ENCODE data around the gene FRAS1. TPM values are rescaled to one million over a fixed set of nuclear protein-coding genes. Genes with fewer than 3 reads are reported as not detected.

FRAS1 gene
- total RNA-seq, 1 donor from 2014 or later = 24.6 TPM

GRCh38 chr4:78361621-78362120 lies 304.5 kb downstream of the FRAS1 start:
- H3K79me2 ChIP-seq (ENCODE audit: insufficient read depth, low read length) = no peaks in the 10 kb centered on the region
- no peak overlapping the region for H2AFZ ChIP-seq (ENCODE audit: low read depth, low read length)
- Mint-ChIP-seq H3K27me3 (ENCODE audit: low read depth, unreplicated experiment) (peaks cover 1% of the 10 kb centered on the region), H3K4me3 (ENCODE audit: unreplicated experiment) (no peak overlapping the region), H3K36me3 (ENCODE audit: low read depth, unreplicated experiment) (peaks cover 6% of the 10 kb centered on the region), H3K4me1 (ENCODE audit: low read depth, unreplicated experiment) (no peaks in the 10 kb centered on the region), H3K9me3 (ENCODE audit: unreplicated experiment) (no peaks in the 10 kb centered on the region), H3K27ac (ENCODE audit: unreplicated experiment) (no peak overlapping the region)
- no peaks in the 10 kb centered on the region for H4K20me1 ChIP-seq (ENCODE audit: insufficient read depth, low read length)
- FAIRE-seq = no peak
- DNase-seq (ENCODE audit: low read depth) = no peak
- no peak overlapping the region for H3K4me2 ChIP-seq (ENCODE audit: low read length)
- no peak overlapping the region for H3K4me3 ChIP-seq (ENCODE audit: insufficient read depth, low read depth, low read length)
- H3K27ac ChIP-seq (ENCODE audit: low read depth, low read length) = no peak overlapping the region
- no peak overlapping the region for H3K9ac ChIP-seq (ENCODE audit: low read length)
- no peaks in the 10 kb centered on the region for H3K4me1 ChIP-seq (ENCODE audit: insufficient read depth, low read length)
- TF ChIP-seq CTCF (IDR thresholded peaks at IDR 0.05; ENCODE audit: insufficient read depth, low read depth, low read length) (no peak), EZH2 (IDR thresholded peaks at IDR 0.05; ENCODE audit: insufficient read depth, low read length) (no peak)
- no peaks in the 10 kb centered on the region for H3K9me3 ChIP-seq (ENCODE audit: insufficient read depth, low read depth, low read length)
- peaks cover 3% of the 10 kb centered on the region for H3K27me3 ChIP-seq (ENCODE audit: insufficient read depth, low read length)
- H3K36me3 ChIP-seq (ENCODE audit: insufficient read depth, low read length) = no peaks in the 10 kb centered on the region

GRCh38 chr4:78362310-78362709 lies 305.2 kb downstream of the FRAS1 start:
- no peaks in the 10 kb centered on the region for H3K4me1 Mint-ChIP-seq (ENCODE audit: low read depth, unreplicated experiment)
- H3K27ac ChIP-seq (ENCODE audit: low read depth, low read length) = no peak overlapping the region
- H3K27ac Mint-ChIP-seq (ENCODE audit: unreplicated experiment) = no peak overlapping the region
- FAIRE-seq = no peak
- no peak overlapping the region for H2AFZ ChIP-seq (ENCODE audit: low read depth, low read length)
- H3K9me3 ChIP-seq (ENCODE audit: insufficient read depth, low read depth, low read length) = no peaks in the 10 kb centered on the region
- H3K79me2 ChIP-seq (ENCODE audit: insufficient read depth, low read length) = no peaks in the 10 kb centered on the region
- no peaks in the 10 kb centered on the region for H3K36me3 ChIP-seq (ENCODE audit: insufficient read depth, low read length)
- no peaks in the 10 kb centered on the region for H4K20me1 ChIP-seq (ENCODE audit: insufficient read depth, low read length)
- no peak for TF ChIP-seq EZH2 (IDR thresholded peaks at IDR 0.05; ENCODE audit: insufficient read depth, low read length)
- TF ChIP-seq CTCF (IDR thresholded peaks at IDR 0.05; ENCODE audit: insufficient read depth, low read depth, low read length) = no peak
- no peak overlapping the region for H3K4me3 ChIP-seq (ENCODE audit: insufficient read depth, low read depth, low read length)
- peaks cover 6% of the 10 kb centered on the region for H3K36me3 Mint-ChIP-seq (ENCODE audit: low read depth, unreplicated experiment)
- no peak overlapping the region for H3K4me2 ChIP-seq (ENCODE audit: low read length)
- H3K4me1 ChIP-seq (ENCODE audit: insufficient read depth, low read length) = no peaks in the 10 kb centered on the region
- no peaks in the 10 kb centered on the region for H3K9me3 Mint-ChIP-seq (ENCODE audit: unreplicated experiment)
- no peak for DNase-seq (ENCODE audit: low read depth)
- no peak overlapping the region for H3K9ac ChIP-seq (ENCODE audit: low read length)
- peaks cover 3% of the 10 kb centered on the region for H3K27me3 ChIP-seq (ENCODE audit: insufficient read depth, low read length)
- no peak overlapping the region for H3K4me3 Mint-ChIP-seq (ENCODE audit: unreplicated experiment)
- H3K27me3 Mint-ChIP-seq (ENCODE audit: low read depth, unreplicated experiment) = peaks cover 1% of the 10 kb centered on the region

- H3K4me3 ChIP-seq (ENCODE audit: insufficient read depth, low read depth, low read length) = no peak overlapping the region
- DNase-seq (ENCODE audit: low read depth) (no peak), FAIRE-seq (no peak)
- H3K9ac ChIP-seq (ENCODE audit: low read length) = no peak overlapping the region
- no peak for TF ChIP-seq CTCF (IDR thresholded peaks at IDR 0.05; ENCODE audit: insufficient read depth, low read depth, low read length)
- no peak for TF ChIP-seq EZH2 (IDR thresholded peaks at IDR 0.05; ENCODE audit: insufficient read depth, low read length)
- Mint-ChIP-seq H3K27ac (ENCODE audit: unreplicated experiment) (no peak overlapping the region), H3K36me3 (ENCODE audit: low read depth, unreplicated experiment) (peaks cover 6% of the 10 kb centered on the region), H3K4me3 (ENCODE audit: unreplicated experiment) (no peak overlapping the region), H3K27me3 (ENCODE audit: low read depth, unreplicated experiment) (peaks cover 1% of the 10 kb centered on the region), H3K4me1 (ENCODE audit: low read depth, unreplicated experiment) (no peaks in the 10 kb centered on the region), H3K9me3 (ENCODE audit: unreplicated experiment) (no peaks in the 10 kb centered on the region)
- H2AFZ ChIP-seq (ENCODE audit: low read depth, low read length) = no peak overlapping the region
- no peak overlapping the region for H3K27ac ChIP-seq (ENCODE audit: low read depth, low read length)
- peaks cover 3% of the 10 kb centered on the region for H3K27me3 ChIP-seq (ENCODE audit: insufficient read depth, low read length)
- no peak overlapping the region for H3K4me2 ChIP-seq (ENCODE audit: low read length)
- no peaks in the 10 kb centered on the region for H3K4me1 ChIP-seq (ENCODE audit: insufficient read depth, low read length)
- H3K9me3 ChIP-seq (ENCODE audit: insufficient read depth, low read depth, low read length) = no peaks in the 10 kb centered on the region
- no peaks in the 10 kb centered on the region for H3K36me3 ChIP-seq (ENCODE audit: insufficient read depth, low read length)
- no peaks in the 10 kb centered on the region for H3K79me2 ChIP-seq (ENCODE audit: insufficient read depth, low read length)
- H4K20me1 ChIP-seq (ENCODE audit: insufficient read depth, low read length) = no peaks in the 10 kb centered on the region
Measured at GRCh38 chr4:78363031-78363570, 306.0 kb downstream of the FRAS1 start.
